SK-N-SH (cell line): ENCODE data around the gene ATP13A4. TPM values are rescaled to one million over a fixed set of nuclear protein-coding genes. Genes with fewer than 3 reads are reported as not detected.

Experiments
- CTCF ChIA-PET: fragments of 300-600, 350-600 bp; formaldehyde crosslinking; extraction: SDS; loops from one replicate; lab custom pipeline; 2021; lab: Yijun Ruan, JAX
- POLR2A ChIA-PET: fragments of 350-600 bp; sonication (Branson Sonifier 250); formaldehyde crosslinking; extraction: SDS; loops from one replicate; lab custom pipeline; 2020; ENCODE audit warnings: antibody characterized with exemption, inconsistent platforms; lab: Yijun Ruan, JAX
- DNase-seq: peaks from one replicate; pipeline ENCODE4 v3.0.0; 2012
- H2AFZ ChIP-seq: fragments of 200-600 bp; sonication (generic); 2 replicates; pipeline ENCODE4 v1.8.1; 2016; ENCODE audit warnings: antibody characterized with exemption, mild to moderate bottlenecking, low read depth
- H3F3A ChIP-seq: fragments of 200-600 bp; sonication (generic); replicated peaks from 2 replicates; pipeline ENCODE3; 2016; ENCODE audit warnings: antibody characterized with exemption, mild to moderate bottlenecking; ENCODE audit not compliant: insufficient read depth
- H3K27ac ChIP-seq, 2 experiments: fragments of 200-500 bp in 1 of 2; fragments of 200-600 bp in 1 of 2; sonication (Bioruptor generic) in 1 of 2; sonication (generic), shearing (Covaris generic) in 1 of 2; 2 replicates each; pipeline versions ENCODE4 v1.5.1 to v1.6.1; 2014 to 2016; ENCODE audit warnings: low read depth in 2 of 2, inconsistent platforms in 1 of 2, low read length in 1 of 2, mild to moderate bottlenecking in 1 of 2, mixed read lengths in 1 of 2
- H3K27me3 ChIP-seq: fragments of 200-600 bp; sonication (generic), shearing (Covaris generic); 2 replicates; pipeline ENCODE4 v1.6.1; 2016; ENCODE audit warnings: mixed run types; ENCODE audit not compliant: insufficient read depth
- H3K36me3 ChIP-seq, 2 experiments: fragments of 200-500 bp in 1 of 2; fragments of 200-600 bp in 1 of 2; sonication (Bioruptor generic) in 1 of 2; sonication (generic) in 1 of 2; replicated peaks in 1 of 2; 2 replicates each; pipeline versions ENCODE3 to v1.5.1; 2014 to 2016; ENCODE audit warnings: low read length in 1 of 2, mild to moderate bottlenecking in 1 of 2; ENCODE audit not compliant: insufficient read depth in 2 of 2, control insufficient read depth in 1 of 2
- H3K4me1 ChIP-seq, 2 experiments: fragments of 200-500 bp in 1 of 2; fragments of 200-600 bp in 1 of 2; sonication (Bioruptor generic) in 1 of 2; sonication (generic), shearing (Covaris generic) in 1 of 2; 2 replicates each; pipeline versions ENCODE4 v1.5.1 to v1.6.1; 2014 to 2016; ENCODE audit warnings: low read depth in 1 of 2, low read length in 1 of 2, mixed run types in 1 of 2; ENCODE audit not compliant: insufficient read depth in 2 of 2, control insufficient read depth in 1 of 2
- H3K4me2 ChIP-seq: fragments of 200-600 bp; sonication (generic), shearing (Covaris generic); 2 replicates; pipeline ENCODE4 v1.6.1; 2017; ENCODE audit warnings: mixed run types
- H3K4me3 ChIP-seq, 2 experiments: fragments of 200-500 bp in 1 of 2; fragments of 200-600 bp in 1 of 2; sonication (Bioruptor generic) in 1 of 2; sonication (generic), shearing (Covaris generic) in 1 of 2; 2 replicates each; pipeline versions ENCODE4 v1.5.1 to v1.8.1; 2014 to 2016; ENCODE audit warnings: low read depth in 2 of 2, inconsistent platforms in 1 of 2, low read length in 1 of 2, mild to moderate bottlenecking in 1 of 2, mixed read lengths in 1 of 2, moderate library complexity in 1 of 2
- H3K79me2 ChIP-seq: fragments of 200-600 bp; sonication (generic); 2 replicates; pipeline ENCODE4 v1.8.1; 2017; ENCODE audit warnings: mild to moderate bottlenecking; ENCODE audit not compliant: insufficient read depth
- H3K9ac ChIP-seq: fragments of 200-600 bp; sonication (generic); 2 replicates; pipeline ENCODE4 v1.6.1; 2017; ENCODE audit warnings: mixed run types
- H3K9me2 ChIP-seq: fragments of 200-600 bp; sonication (generic); 2 replicates; pipeline ENCODE4 v1.6.1; 2017; ENCODE audit warnings: mixed run types
- H3K9me3 ChIP-seq: fragments of 200-600 bp; sonication (generic); 2 replicates; pipeline ENCODE4 v1.6.1; 2017; ENCODE audit warnings: mixed run types, mild to moderate bottlenecking, moderate library complexity
- H4K20me1 ChIP-seq: fragments of 200-600 bp; sonication (generic); 2 replicates; pipeline ENCODE4 v1.6.1; 2017; ENCODE audit warnings: mild to moderate bottlenecking, mixed run types; ENCODE audit not compliant: insufficient read depth
- EP300 ChIP-seq, 2 experiments: IDR thresholded peaks; 2 replicates each; pipeline versions ENCODE4 v1.4.0 to v1.6.1; 2012; ENCODE audit warnings: borderline replicate concordance in 1 of 2, low read depth in 1 of 2, low read length in 1 of 2
- FOSL2 ChIP-seq: IDR thresholded peaks from 2 replicates; pipeline ENCODE4 v1.4.0; 2012; ENCODE audit warnings: low read depth, mild to moderate bottlenecking, moderate library complexity, borderline replicate concordance
- FOXM1 ChIP-seq: IDR thresholded peaks from 2 replicates; pipeline ENCODE4 v1.4.0; 2012; ENCODE audit warnings: low read depth, mild to moderate bottlenecking
- GABPA ChIP-seq: IDR thresholded peaks from 2 replicates; pipeline ENCODE4 v1.4.0; 2012; ENCODE audit warnings: low read depth, mild to moderate bottlenecking
- IRF3 ChIP-seq: fragments of 150-350 bp; IDR thresholded peaks from 2 replicates; pipeline ENCODE4 v1.6.1; 2016; ENCODE audit warnings: mild to moderate bottlenecking, low read depth, low read length
- JUND ChIP-seq: IDR thresholded peaks from 2 replicates; pipeline ENCODE4 v1.4.0; 2012
- RAD21 ChIP-seq: IDR thresholded peaks from 2 replicates; pipeline ENCODE4 v1.6.1; 2012; ENCODE audit warnings: mild to moderate bottlenecking, low read length
- SIN3A ChIP-seq: IDR thresholded peaks from 2 replicates; pipeline ENCODE4 v1.6.1; 2012; ENCODE audit warnings: low read depth, mild to moderate bottlenecking, low read length, moderate library complexity, borderline replicate concordance
- USF1 ChIP-seq: IDR thresholded peaks from 2 replicates; pipeline ENCODE4 v1.4.0; 2012; ENCODE audit warnings: low read depth, borderline replicate concordance
- ZBTB33 ChIP-seq: IDR thresholded peaks from 2 replicates; pipeline ENCODE4 v1.4.0; 2012; ENCODE audit warnings: low read depth, borderline replicate concordance
- WGBS: methylation state at CpG from one replicate; pipeline ENCODE4 v1.1.6; 2017; ENCODE audit warnings: low lambda C conversion rate; 5-methylcytosine and 5-hydroxymethylcytosine counted together
- polyA plus RNA-seq, 3 experiments: library from polyadenylated mRNA; depleted of rRNA; stranded (reverse); fragments of >200 nt; gene quantifications; 2 replicates each; pipeline ENCODE4 v1.2.3, GENCODE V29; 2012
- TF ChIP-seq, protein P1 (sequence below): IDR thresholded peaks from 2 replicates; pipeline ENCODE4 v1.4.0; 2012; ENCODE audit warnings: low read depth

Gene ATP13A4
- polyA plus RNA-seq, 1 of the 3 experiments (the other 2 are of a cell fraction): 0.02 TPM

GRCh38 chr3:193388361-193388760, 166.3 kb downstream of the ATP13A4 start:
- Histone ChIP-seq H3K27me3 (peaks cover 7% of the 10 kb centered on the region; the same call in 1 of the 2 replicates), H3K4me3 (no peak overlapping the region)
- POLR2A ChIA-PET: no interaction called here

GRCh38 chr3:193387596-193387995, 167.1 kb downstream of the ATP13A4 start:
- Histone ChIP-seq H3K27ac (no peak overlapping the region), H3K9me3 (no peaks in the 10 kb centered on the region), H3K79me2 (no peaks in the 10 kb centered on the region), H3K4me2 (no peak overlapping the region), H3K9me2 (no peaks in the 10 kb centered on the region), H3K27me3 (peaks cover 7% of the 10 kb centered on the region; the same call in 1 of the 2 replicates), H4K20me1 (no peaks in the 10 kb centered on the region), H3K9ac (no peak overlapping the region), H3F3A (no peaks in the 10 kb centered on the region), H2AFZ (no peak overlapping the region), H3K36me3 (no peaks in the 10 kb centered on the region), H3K4me1 (no peaks in the 10 kb centered on the region), H3K4me3 (no peak overlapping the region)
- 0% methylated on average over 2 of the region's 2 CpGs for WGBS
- TF ChIP-seq ZBTB33 (no peak), FOXM1 (no peak), RAD21 (no peak), EP300 (IDR thresholded peaks at IDR 0.05; ENCODE audit: borderline replicate concordance in 1 of 2, low read depth in 1 of 2, low read length in 1 of 2) (no peak), FOSL2 (no peak)
- ChIA-PET POLR2A (no interaction called here), CTCF (no interaction called here)
- no peak for DNase-seq

More at GRCh38 chr3:193388361-193388760, 166.3 kb downstream of the ATP13A4 start:
- Histone ChIP-seq H3K9me3 (no peaks in the 10 kb centered on the region), H3K9ac (no peak overlapping the region), H3K9me2 (no peaks in the 10 kb centered on the region), H2AFZ (no peak overlapping the region), H3K4me1 (no peaks in the 10 kb centered on the region), H3K4me2 (no peak overlapping the region), H4K20me1 (no peaks in the 10 kb centered on the region), H3K27ac (no peak overlapping the region), H3F3A (no peaks in the 10 kb centered on the region), H3K79me2 (no peaks in the 10 kb centered on the region), H3K36me3 (no peaks in the 10 kb centered on the region)
- WGBS: 2% methylated on average over 5 of the region's 6 CpGs
- DNase-seq: no peak
- TF ChIP-seq, protein P1, sequence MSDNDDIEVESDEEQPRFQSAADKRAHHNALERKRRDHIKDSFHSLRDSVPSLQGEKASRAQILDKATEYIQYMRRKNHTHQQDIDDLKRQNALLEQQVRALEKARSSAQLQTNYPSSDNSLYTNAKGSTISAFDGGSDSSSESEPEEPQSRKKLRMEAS: no peak
- TF ChIP-seq SIN3A (no peak), FOXM1 (no peak), JUND (no peak), IRF3 (no peak), GABPA (no peak), USF1 (no peak)
- CTCF ChIA-PET: no interaction called here
